ENCODE results near the gene CCDC85A. TPM values are rescaled to one million over a fixed set of nuclear protein-coding genes. Genes with fewer than 3 reads are reported as not detected.

CCDC85A gene
- total and polyA plus RNA-seq, 4 experiments from 2014 or later = not detected

DNA sequence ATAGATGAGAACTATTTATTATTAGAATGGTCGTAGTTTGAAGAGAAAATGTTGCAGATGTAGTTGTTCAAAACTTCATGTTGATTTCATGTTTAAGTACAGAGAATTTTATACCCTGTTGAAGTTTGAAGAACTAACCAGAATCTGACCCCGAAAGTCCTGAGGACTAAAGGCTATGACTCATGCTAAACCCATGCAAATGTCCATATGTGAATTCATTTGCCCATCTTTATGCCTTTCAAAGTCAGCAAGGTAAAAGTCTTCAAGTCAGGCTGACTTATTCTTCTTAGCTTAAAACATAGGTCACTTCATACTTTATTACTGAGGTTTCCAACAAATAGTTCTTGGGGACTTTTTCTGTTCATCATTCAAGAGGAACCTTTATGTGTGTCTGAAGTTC is 185.5 kb downstream of the CCDC85A start:
- Mint-ChIP-seq H3K27me3 (no peaks in the 10 kb centered on the region), H3K4me1 (no peaks in the 10 kb centered on the region), H3K36me3 (no peaks in the 10 kb centered on the region), H3K9me3 (peaks cover 0 to 8% (median 3%) of the 10 kb centered on the region in 8 donors), H3K27ac (no peak overlapping the region), H3K4me3 (no peak overlapping the region)
- H3K4me3 ChIP-seq (ENCODE audit: low read length in 2 of 2) = no peak overlapping the region
- H3K4me1 ChIP-seq (ENCODE audit: insufficient read depth, low read length) = no peaks in the 10 kb centered on the region
- intact Hi-C loops (cut with micrococcal nuclease) = no loop called here
- POLR2A ChIA-PET (ENCODE audit: partially characterized antibody) = no interaction called here
- CTCF ChIA-PET (ENCODE audit: partially characterized antibody) = no interaction called here
- H3K9me3 ChIP-seq (ENCODE audit: control insufficient read depth in 1 of 2, low read length in 2 of 2) = no peaks in the 10 kb centered on the region
- no peaks in the 10 kb centered on the region for H3K27me3 ChIP-seq (ENCODE audit: insufficient read depth, low read length)
- DNase-seq = no peak
- no peak overlapping the region for H3K27ac ChIP-seq (ENCODE audit: low read depth, low read length)
- no peaks in the 10 kb centered on the region for H3K36me3 ChIP-seq (ENCODE audit: insufficient read depth, low read length)

DNA sequence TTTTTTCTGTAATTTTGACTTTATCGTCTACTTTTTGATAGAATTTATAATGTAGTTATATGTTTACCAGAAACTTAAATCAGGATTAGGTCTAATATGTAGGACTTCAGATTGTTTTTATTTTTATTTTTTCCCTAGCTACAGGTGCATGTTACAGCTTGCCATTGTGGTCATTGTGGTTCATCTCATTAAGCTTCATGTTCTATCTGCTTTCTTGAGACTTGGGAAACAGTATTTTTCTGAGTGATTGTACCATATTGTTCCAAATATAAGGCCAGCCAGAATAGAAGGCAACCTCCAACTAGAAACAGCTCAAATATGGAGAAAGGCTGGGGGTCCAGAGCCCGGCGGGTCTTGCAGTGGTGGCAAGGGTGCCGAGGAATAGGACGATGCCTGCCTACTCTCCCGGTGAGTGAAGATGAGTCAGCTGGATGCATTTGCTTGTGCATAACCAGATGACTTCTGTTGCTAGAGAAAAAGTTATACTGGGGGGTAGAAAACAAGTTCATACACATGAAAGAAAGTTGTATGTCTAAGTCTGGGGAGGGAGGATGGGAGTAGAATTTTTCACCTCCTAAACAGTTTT is 188.4 kb downstream of the CCDC85A start:
- H3K4me1 Mint-ChIP-seq = no peaks in the 10 kb centered on the region
- H3K27me3 ChIP-seq (ENCODE audit: insufficient read depth, low read length) = no peaks in the 10 kb centered on the region
- no peaks in the 10 kb centered on the region for H3K36me3 ChIP-seq (ENCODE audit: insufficient read depth, low read length)
- DNase-seq = no peak
- no peak overlapping the region for H3K4me3 Mint-ChIP-seq
- no peak overlapping the region for H3K4me3 ChIP-seq (ENCODE audit: low read length in 2 of 2)
- H3K9me3 ChIP-seq (ENCODE audit: control insufficient read depth in 1 of 2, low read length in 2 of 2) = no peaks in the 10 kb centered on the region
- POLR2A ChIA-PET (ENCODE audit: partially characterized antibody) = no interaction called here
- H3K27me3 Mint-ChIP-seq = no peaks in the 10 kb centered on the region
- no peak overlapping the region for H3K27ac Mint-ChIP-seq
- H3K27ac ChIP-seq (ENCODE audit: low read depth, low read length) = no peak overlapping the region
- H3K9me3 Mint-ChIP-seq = peaks cover 0 to 8% (median 3%) of the 10 kb centered on the region in 8 donors
- intact Hi-C loops (cut with micrococcal nuclease) = no loop called here
- H3K36me3 Mint-ChIP-seq = no peaks in the 10 kb centered on the region
- CTCF ChIA-PET (ENCODE audit: partially characterized antibody) = no interaction called here
- no peaks in the 10 kb centered on the region for H3K4me1 ChIP-seq (ENCODE audit: insufficient read depth, low read length)

DNA sequence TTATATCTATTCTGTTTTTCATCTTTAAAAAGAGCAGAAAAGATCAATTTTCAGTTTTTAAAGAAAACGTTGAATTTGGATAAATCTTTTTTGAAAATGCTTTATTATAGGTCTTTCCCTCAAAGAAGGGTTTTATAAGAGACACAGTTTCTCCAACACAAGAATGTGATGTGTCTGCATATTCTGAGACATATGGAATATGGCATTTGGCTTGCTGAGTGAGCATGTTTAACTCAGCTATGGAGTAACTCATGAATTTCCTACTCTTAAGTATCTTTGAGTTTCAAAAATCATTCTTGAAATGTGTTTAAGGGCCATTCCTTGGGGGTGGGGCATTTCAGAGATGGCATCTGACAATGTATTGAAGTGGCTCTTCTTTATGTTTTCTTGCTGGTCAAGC is 191.5 kb downstream of the CCDC85A start:
- Mint-ChIP-seq H3K4me3 (no peak overlapping the region), H3K36me3 (no peaks in the 10 kb centered on the region), H3K4me1 (no peaks in the 10 kb centered on the region), H3K9me3 (peaks cover 0 to 7% (median 3%) of the 10 kb centered on the region in 8 donors), H3K27ac (no peak overlapping the region), H3K27me3 (no peaks in the 10 kb centered on the region)
- Histone ChIP-seq H3K27me3 (ENCODE audit: insufficient read depth, low read length) (no peaks in the 10 kb centered on the region), H3K9me3 (ENCODE audit: control insufficient read depth in 1 of 2, low read length in 2 of 2) (no peaks in the 10 kb centered on the region), H3K27ac (ENCODE audit: low read depth, low read length) (no peak overlapping the region), H3K4me3 (ENCODE audit: low read length in 2 of 2) (no peak overlapping the region), H3K4me1 (ENCODE audit: insufficient read depth, low read length) (no peaks in the 10 kb centered on the region), H3K36me3 (ENCODE audit: insufficient read depth, low read length) (no peaks in the 10 kb centered on the region)
- ChIA-PET CTCF (ENCODE audit: partially characterized antibody) (no interaction called here), POLR2A (ENCODE audit: partially characterized antibody) (no interaction called here)
- DNase-seq = no peak
- intact Hi-C loops (cut with micrococcal nuclease) = no loop called here

DNA sequence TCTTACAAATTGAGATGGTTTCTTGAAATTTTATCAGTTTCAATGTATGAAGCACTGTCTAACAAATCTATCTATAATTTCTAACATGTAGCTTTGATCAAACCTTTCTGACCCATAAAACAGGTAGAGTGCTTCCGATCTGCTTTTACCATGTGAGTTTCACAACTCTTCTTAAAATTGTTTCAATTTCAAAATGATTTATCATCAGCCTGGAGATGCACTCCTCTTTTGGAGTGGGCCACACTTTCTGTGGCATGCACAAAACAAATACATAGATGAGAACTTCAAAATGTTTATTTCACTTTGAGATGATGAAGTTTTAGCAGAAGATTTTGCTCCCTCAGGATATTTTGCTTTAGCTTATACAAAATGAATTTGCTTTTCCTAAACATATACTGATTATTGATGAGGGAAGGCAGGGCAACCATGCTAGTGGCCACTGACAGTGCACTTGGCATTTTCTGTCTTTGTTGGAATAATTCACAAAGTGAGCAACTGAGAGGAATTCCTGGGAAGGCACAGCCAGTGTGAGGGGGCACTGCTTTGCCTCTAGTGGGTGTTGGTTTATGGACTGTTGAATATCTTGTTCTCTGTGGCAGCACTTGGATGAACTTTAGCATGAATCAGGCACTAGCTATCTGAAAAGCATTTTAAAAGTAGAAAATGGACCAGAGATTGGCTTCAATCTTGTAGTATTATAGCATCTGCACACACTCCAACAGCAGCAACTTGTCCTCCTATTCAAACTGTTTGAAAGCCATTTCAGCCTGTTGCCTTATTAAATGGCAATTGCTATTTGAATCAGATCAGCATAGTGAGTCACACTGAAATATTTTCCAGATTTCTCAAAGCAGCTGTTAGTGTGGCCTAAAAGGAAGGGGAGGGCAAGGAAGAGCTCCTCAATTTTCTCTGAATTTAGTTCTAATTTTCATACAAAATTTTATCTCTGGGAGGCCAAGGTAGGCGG is 193.2 kb downstream of the CCDC85A start:
- Mint-ChIP-seq H3K9me3 (peaks cover 0 to 7% (median 3%) of the 10 kb centered on the region in 8 donors), H3K4me3 (no peak overlapping the region), H3K36me3 (no peaks in the 10 kb centered on the region), H3K4me1 (no peaks in the 10 kb centered on the region), H3K27me3 (no peaks in the 10 kb centered on the region), H3K27ac (no peak overlapping the region)
- Histone ChIP-seq H3K9me3 (ENCODE audit: control insufficient read depth in 1 of 2, low read length in 2 of 2) (no peaks in the 10 kb centered on the region), H3K36me3 (ENCODE audit: insufficient read depth, low read length) (no peaks in the 10 kb centered on the region), H3K27ac (ENCODE audit: low read depth, low read length) (no peak overlapping the region), H3K27me3 (ENCODE audit: insufficient read depth, low read length) (no peaks in the 10 kb centered on the region), H3K4me1 (ENCODE audit: insufficient read depth, low read length) (no peaks in the 10 kb centered on the region), H3K4me3 (ENCODE audit: low read length in 2 of 2) (no peak overlapping the region)
- intact Hi-C loops (cut with micrococcal nuclease) = no loop called here
- ChIA-PET CTCF (ENCODE audit: partially characterized antibody) (no interaction called here), POLR2A (ENCODE audit: partially characterized antibody) (no interaction called here)
- DNase-seq = no peak

DNA sequence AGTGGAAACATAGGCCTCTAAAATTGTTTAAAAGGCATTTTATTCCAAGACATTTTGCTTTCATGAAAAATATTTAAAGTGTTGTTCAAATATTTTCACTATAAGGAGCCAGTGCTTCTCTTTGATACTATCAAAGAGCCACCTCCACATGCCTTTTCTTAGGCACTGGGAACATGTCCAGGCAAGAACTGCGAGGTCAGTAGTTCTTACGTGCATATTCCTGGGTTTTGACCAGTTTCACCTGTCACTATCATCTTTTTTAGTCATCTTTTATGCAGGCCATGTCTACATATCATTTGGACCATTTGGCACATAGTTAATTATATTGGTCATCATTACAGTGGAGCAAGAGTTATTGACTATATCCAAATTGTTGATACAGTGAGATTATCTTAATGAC is 195.3 kb downstream of the CCDC85A start:
- no peaks in the 10 kb centered on the region for H3K4me1 ChIP-seq (ENCODE audit: insufficient read depth, low read length)
- POLR2A ChIA-PET (ENCODE audit: partially characterized antibody) = no interaction called here
- Mint-ChIP-seq H3K4me3 (no peak overlapping the region), H3K4me1 (no peaks in the 10 kb centered on the region), H3K36me3 (no peaks in the 10 kb centered on the region), H3K27me3 (no peaks in the 10 kb centered on the region), H3K27ac (no peak overlapping the region), H3K9me3 (peaks cover 0 to 6% (median under 1%) of the 10 kb centered on the region in 8 donors)
- no peak for DNase-seq
- no peaks in the 10 kb centered on the region for H3K36me3 ChIP-seq (ENCODE audit: insufficient read depth, low read length)
- no peaks in the 10 kb centered on the region for H3K9me3 ChIP-seq (ENCODE audit: control insufficient read depth in 1 of 2, low read length in 2 of 2)
- H3K4me3 ChIP-seq (ENCODE audit: low read length in 2 of 2) = no peak overlapping the region
- intact Hi-C loops (cut with micrococcal nuclease) = no loop called here
- H3K27me3 ChIP-seq (ENCODE audit: insufficient read depth, low read length) = no peaks in the 10 kb centered on the region
- CTCF ChIA-PET (ENCODE audit: partially characterized antibody) = no interaction called here
- H3K27ac ChIP-seq (ENCODE audit: low read depth, low read length) = no peak overlapping the region

DNA sequence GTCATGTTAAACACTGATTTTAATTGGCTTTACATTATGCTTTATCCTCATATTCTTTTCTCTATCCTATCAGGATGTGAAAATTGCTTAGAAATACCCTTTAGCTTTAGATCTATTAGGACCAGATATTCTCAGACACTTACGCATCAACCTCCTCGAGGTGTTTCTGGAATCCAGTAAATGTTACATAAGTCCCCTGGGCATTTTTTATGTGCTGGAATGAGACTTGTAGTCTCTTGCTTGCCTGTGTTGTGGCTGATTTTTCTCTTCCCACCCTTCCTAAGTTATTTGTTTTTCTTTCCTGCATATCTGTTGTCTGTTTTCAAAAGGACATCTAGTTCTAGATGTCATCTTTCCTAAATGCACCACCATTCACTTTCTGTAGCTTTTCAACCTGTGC is 197.1 kb downstream of the CCDC85A start:
- H3K9me3 ChIP-seq (ENCODE audit: control insufficient read depth in 1 of 2, low read length in 2 of 2) = no peaks in the 10 kb centered on the region
- H3K27me3 Mint-ChIP-seq = no peaks in the 10 kb centered on the region
- no peak overlapping the region for H3K4me3 Mint-ChIP-seq
- intact Hi-C loops (cut with micrococcal nuclease) = no loop called here
- ChIA-PET CTCF (ENCODE audit: partially characterized antibody) (no interaction called here), POLR2A (ENCODE audit: partially characterized antibody) (no interaction called here)
- H3K4me1 ChIP-seq (ENCODE audit: insufficient read depth, low read length) = no peaks in the 10 kb centered on the region
- no peak overlapping the region for H3K27ac Mint-ChIP-seq
- no peak overlapping the region for H3K27ac ChIP-seq (ENCODE audit: low read depth, low read length)
- no peaks in the 10 kb centered on the region for H3K36me3 ChIP-seq (ENCODE audit: insufficient read depth, low read length)
- H3K36me3 Mint-ChIP-seq = no peaks in the 10 kb centered on the region
- no peaks in the 10 kb centered on the region for H3K4me1 Mint-ChIP-seq
- H3K9me3 Mint-ChIP-seq = peaks cover 0 to 4% (median 0%) of the 10 kb centered on the region in 8 donors
- no peak overlapping the region for H3K4me3 ChIP-seq (ENCODE audit: low read length in 2 of 2)
- H3K27me3 ChIP-seq (ENCODE audit: insufficient read depth, low read length) = no peaks in the 10 kb centered on the region
- no peak for DNase-seq

DNA sequence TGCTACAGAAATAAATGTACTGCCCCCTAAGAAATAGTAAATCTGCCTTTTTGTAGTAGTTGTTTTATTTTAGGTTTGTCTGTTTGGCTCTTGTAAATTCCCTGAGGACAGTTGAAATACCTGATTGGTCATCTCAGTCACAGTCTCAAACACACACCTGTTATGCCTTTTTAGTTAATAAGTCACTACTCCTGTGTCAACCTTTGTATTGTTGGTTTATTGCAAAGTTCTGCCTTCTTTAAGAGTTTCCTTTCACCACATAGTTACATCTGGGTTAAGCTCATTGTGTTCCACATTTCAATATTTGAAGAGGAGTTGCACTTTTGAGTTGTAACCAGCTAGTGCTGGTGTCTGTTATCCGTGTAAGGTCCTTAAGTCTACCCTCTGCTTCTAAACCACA is 198.7 kb downstream of the CCDC85A start:
- no peak for DNase-seq
- Mint-ChIP-seq H3K27ac (no peak overlapping the region), H3K36me3 (no peaks in the 10 kb centered on the region), H3K4me1 (no peaks in the 10 kb centered on the region), H3K27me3 (no peaks in the 10 kb centered on the region), H3K9me3 (peaks cover 0 to 2% (median 0%) of the 10 kb centered on the region in 8 donors), H3K4me3 (no peak overlapping the region)
- Histone ChIP-seq H3K27ac (ENCODE audit: low read depth, low read length) (no peak overlapping the region), H3K4me3 (ENCODE audit: low read length in 2 of 2) (no peak overlapping the region), H3K27me3 (ENCODE audit: insufficient read depth, low read length) (no peaks in the 10 kb centered on the region), H3K4me1 (ENCODE audit: insufficient read depth, low read length) (no peaks in the 10 kb centered on the region), H3K9me3 (ENCODE audit: control insufficient read depth in 1 of 2, low read length in 2 of 2) (no peaks in the 10 kb centered on the region), H3K36me3 (ENCODE audit: insufficient read depth, low read length) (no peaks in the 10 kb centered on the region)
- CTCF ChIA-PET (ENCODE audit: partially characterized antibody) = no interaction called here
- POLR2A ChIA-PET (ENCODE audit: partially characterized antibody) = no interaction called here
- intact Hi-C loops (cut with micrococcal nuclease) = no loop called here

Measured in CD4-positive, alpha-beta memory T cell (primary cell).